ENCODE measurements around the gene EPAS1. TPM values are rescaled to one million over a fixed set of nuclear protein-coding genes. Genes with fewer than 3 reads are reported as not detected.

Gene EPAS1
- total and polyA plus RNA-seq, 2 of the 13 experiments (the other 11 are each of a cell fraction or from before 2014, with no cell fraction given): 47.1 to 182 TPM

GRCh38 chr2:46342566-46343315 lies 45.5 kb downstream of the EPAS1 start:
- Histone ChIP-seq H3K27ac (ENCODE audit: extremely low read length, insufficient read depth, low read length) (no peak overlapping the region), H3K4me1 (ENCODE audit: insufficient read depth, low read length) (peaks cover 40% of the 10 kb centered on the region), H3K9me3 (ENCODE audit: low read length) (no peaks in the 10 kb centered on the region), H3K4me2 (ENCODE audit: low read depth, low read length) (no peak overlapping the region), H4K20me1 (ENCODE audit: insufficient read depth, low read length) (peaks cover 61% of the 10 kb centered on the region; the same call in 1 of the 2 replicates), H3K9ac (ENCODE audit: insufficient read depth, low read depth, low read length) (no peak overlapping the region), H3K36me3 (replicated peaks in 1 of 2; ENCODE audit: control insufficient read depth in 1 of 2, insufficient read depth in 2 of 2, low read length in 2 of 2) (peaks cover 13 to 23% of the 10 kb centered on the region in 2 experiments), H3K79me2 (ENCODE audit: insufficient read depth, low read length) (peaks cover 80% of the 10 kb centered on the region), H3K27me3 (ENCODE audit: control insufficient read depth in 1 of 2, insufficient read depth in 2 of 2, low read length in 2 of 2) (no peaks in the 10 kb centered on the region), H2AFZ (ENCODE audit: low read length) (no peak overlapping the region), H3K4me3 (replicated peaks in 1 of 3; ENCODE audit: insufficient read depth in 1 of 3, low read depth in 2 of 3, low read length in 3 of 3) (no peak overlapping the region)
- 90% methylated on average over 9 of the region's 9 CpGs for WGBS (ENCODE audit: low lambda C conversion rate)
- TF ChIP-seq MAX (IDR thresholded peaks at IDR 0.05) (no peak), TMF1 (CRISPR knock-in tag; IDR thresholded peaks at IDR 0.05; ENCODE audit: low read depth) (no peak), U2AF1 (optimal IDR thresholded peaks at IDR 0.05; ENCODE audit: low read depth, low read length) (no peak)
- in situ Hi-C loops (cut with HindIII; ENCODE audit: extremely low pct_ligation_motif_present, low pct_unique_long_range_greater_than_20kb) (no loop called here), intact Hi-C loops (cut with micrococcal nuclease; ENCODE audit: unreplicated experiment) (no loop called here)
- POLR2A ChIA-PET: no interaction called here
- CTCF ChIA-PET (ENCODE audit: low intra/inter-chr PET ratio, low total read pairs): no interaction called here
- FAIRE-seq (no peak), DNase-seq (ENCODE audit: low spot score) (no peak), ATAC-seq (no peak)
- no TSS peak for BruUV-seq (replicated peaks)

GRCh38 chr2:46344706-46345105 lies 47.5 kb downstream of the EPAS1 start:
- POLR2A ChIA-PET: no interaction called here
- Histone ChIP-seq H3K27me3 (ENCODE audit: control insufficient read depth in 1 of 2, insufficient read depth in 2 of 2, low read length in 2 of 2) (no peaks in the 10 kb centered on the region), H4K20me1 (ENCODE audit: insufficient read depth, low read length) (peaks cover 42% of the 10 kb centered on the region; the same call in 1 of the 2 replicates), H2AFZ (ENCODE audit: low read length) (no peak overlapping the region), H3K27ac (ENCODE audit: extremely low read length, insufficient read depth, low read length) (no peak overlapping the region), H3K9me3 (ENCODE audit: low read length) (no peaks in the 10 kb centered on the region), H3K79me2 (ENCODE audit: insufficient read depth, low read length) (peaks cover 61% of the 10 kb centered on the region), H3K4me1 (ENCODE audit: insufficient read depth, low read length) (peaks cover 47% of the 10 kb centered on the region), H3K4me3 (replicated peaks in 1 of 3; ENCODE audit: insufficient read depth in 1 of 3, low read depth in 2 of 3, low read length in 3 of 3) (no peak overlapping the region), H3K36me3 (replicated peaks in 1 of 2; ENCODE audit: control insufficient read depth in 1 of 2, insufficient read depth in 2 of 2, low read length in 2 of 2) (peaks cover 17 to 43% of the 10 kb centered on the region in 2 experiments), H3K9ac (ENCODE audit: insufficient read depth, low read depth, low read length) (no peak overlapping the region), H3K4me2 (ENCODE audit: low read depth, low read length) (no peak overlapping the region)
- DNase-seq (ENCODE audit: low spot score) (no peak), FAIRE-seq (no peak), ATAC-seq (no peak)
- TF ChIP-seq RBM22 (optimal IDR thresholded peaks at IDR 0.05; ENCODE audit: low read length) (peak; percentile 14), ZNF609 (CRISPR knock-in tag; IDR thresholded peaks at IDR 0.05; ENCODE audit: borderline replicate concordance) (no peak)
- 96% methylated on average over 5 of the region's 5 CpGs for WGBS (ENCODE audit: low lambda C conversion rate)
- CTCF ChIA-PET (ENCODE audit: low intra/inter-chr PET ratio, low total read pairs): no interaction called here
- no TSS peak for BruUV-seq (replicated peaks)
- in situ Hi-C loops (cut with HindIII; ENCODE audit: extremely low pct_ligation_motif_present, low pct_unique_long_range_greater_than_20kb) (no loop called here), intact Hi-C loops (cut with micrococcal nuclease; ENCODE audit: unreplicated experiment) (no loop called here)
